Stimulated activated CD4-positive, alpha-beta T cell treated with anti-CD3 and anti-CD28 coated beads, TNF-alpha, amount 100 ng/mL, for 48 hours (primary cell): ENCODE results near the gene GRM7.

Experiments
- DNase-seq, 3 donors: peaks; one replicate each; pipeline ENCODE4 v3.0.0-alpha.2; 2020; ENCODE audit warnings: low read depth in 3 of 3

GRM7 gene

GRCh38 chr3:7720649-7721297 is 859.9 kb downstream of the GRM7 start:
- no peak for DNase-seq

GRCh38 chr3:7721869-7722268 is 861.0 kb downstream of the GRM7 start:
- DNase-seq, result no peak

- no peak for DNase-seq
These were observed 867.9 kb downstream of the GRM7 start for GRCh38 chr3:7728566-7729519.

- no peak for DNase-seq
These were observed 873.0 kb downstream of the GRM7 start for GRCh38 chr3:7733933-7734332.

- no peak for DNase-seq
These were observed 873.5 kb downstream of the GRM7 start for GRCh38 chr3:7734456-7734855.

- no peak for DNase-seq
These were observed 876.3 kb downstream of the GRM7 start for GRCh38 chr3:7737263-7737662.

- DNase-seq, result no peak
These were observed 878.8 kb downstream of the GRM7 start for GRCh38 chr3:7739754-7740153.

- no peak for DNase-seq
These were observed 879.5 kb downstream of the GRM7 start for GRCh38 chr3:7740458-7740857.

- DNase-seq, result no peak
These were observed 883.9 kb downstream of the GRM7 start for GRCh38 chr3:7744850-7745249.

- DNase-seq, result no peak
These were observed 884.8 kb downstream of the GRM7 start for GRCh38 chr3:7745711-7746110.

- no peak for DNase-seq
These were observed 889.2 kb downstream of the GRM7 start for GRCh38 chr3:7749931-7750695.

GRCh38 chr3:7752005-7752404 is 891.1 kb downstream of the GRM7 start:
- no peak for DNase-seq

- no peak for DNase-seq
These were observed 893.9 kb downstream of the GRM7 start for GRCh38 chr3:7754653-7755441.

GRCh38 chr3:7759630-7760029 is 898.7 kb downstream of the GRM7 start:
- DNase-seq, result no peak

- no peak for DNase-seq
These were observed 899.8 kb downstream of the GRM7 start for GRCh38 chr3:7760718-7761117.

GRCh38 chr3:7764115-7764514 is 903.2 kb downstream of the GRM7 start:
- no peak for DNase-seq

- no peak for DNase-seq
These were observed 905.6 kb downstream of the GRM7 start for GRCh38 chr3:7766530-7766929.

GRCh38 chr3:7779331-7779730 is 918.4 kb downstream of the GRM7 start:
- DNase-seq, result no peak

GRCh38 chr3:7781395-7781794 is 920.5 kb downstream of the GRM7 start:
- DNase-seq, result no peak

GRCh38 chr3:7787871-7788828 is 927.2 kb downstream of the GRM7 start:
- DNase-seq, result no peak
